ENCODE measurements around the gene TIMP3. TPM values are rescaled to one million over a fixed set of nuclear protein-coding genes. Genes with fewer than 3 reads are reported as not detected.

Gene TIMP3
- total and polyA plus RNA-seq, 2 of the 4 experiments (the other 2 are of a cell fraction), result 98.8 to 179 TPM

GRCh38 chr22:32818446-32819115 is 17.1 kb downstream of the TIMP3 start:
- 71% methylated on average over 1 of the region's 12 CpGs; no CpG with 5 or more reads in 1 of the 2 experiments for WGBS, 2 experiments (ENCODE audit: extremely low coverage in 2 of 2, insufficient read length in 1 of 2)
- Histone ChIP-seq H3K9me3 (ENCODE audit: control insufficient read depth, insufficient read depth, low read length) (no peaks in the 10 kb centered on the region), H3K23ac (ENCODE audit: low read depth, low read length) (no peak overlapping the region), H3K4me2 (ENCODE audit: low read depth, low read length) (no peak overlapping the region), H2AFZ (replicated peaks; ENCODE audit: low read length, poor library complexity) (no peak overlapping the region), H2BK5ac (ENCODE audit: low read depth, low read length, poor library complexity, severe bottlenecking) (no peak overlapping the region), H3K4me1 (ENCODE audit: control insufficient read depth, insufficient read depth, low read length) (no peaks in the 10 kb centered on the region), H2AK5ac (ENCODE audit: low read depth, low read length) (no peak overlapping the region), H4K5ac (ENCODE audit: low read depth, low read length) (no peak overlapping the region), H3K56ac (ENCODE audit: extremely low read depth, insufficient read depth, low read length) (no peak overlapping the region), H3K27me3 (ENCODE audit: control insufficient read depth, insufficient read depth, low read length) (no peaks in the 10 kb centered on the region), H3K4ac (ENCODE audit: low read depth, low read length) (no peak overlapping the region), H3K27ac (ENCODE audit: insufficient read depth, low read length) (no peak overlapping the region), H2BK15ac (ENCODE audit: low read depth, low read length) (no peak overlapping the region), H4K20me1 (ENCODE audit: insufficient read depth, low read length) (peaks cover 96% of the 10 kb centered on the region), H2BK120ac (ENCODE audit: low read depth, low read length) (no peak overlapping the region), H2BK20ac (ENCODE audit: low read depth, low read length) (no peak overlapping the region), H3K4me3 (ENCODE audit: insufficient read depth, low read depth, low read length) (no peak overlapping the region), H3K14ac (replicated peaks; ENCODE audit: low read depth, low read length) (no peak overlapping the region), H4K91ac (ENCODE audit: insufficient read depth, low read depth, low read length) (no peak overlapping the region), H3K36me3 (ENCODE audit: control insufficient read depth, insufficient read depth, low read length) (peaks cover 62% of the 10 kb centered on the region), H3K9ac (ENCODE audit: low read depth, low read length) (no peak overlapping the region), H2AK9ac (replicated peaks; ENCODE audit: low read depth, low read length, poor library complexity) (no peak overlapping the region), H3K18ac (ENCODE audit: low read depth, low read length) (no peak overlapping the region), H3K9me1 (ENCODE audit: insufficient read depth, low read length) (peaks cover 47% of the 10 kb centered on the region), H4K8ac (ENCODE audit: low read depth in 2 of 2, low read length in 2 of 2) (no peak overlapping the region), H3K79me1 (ENCODE audit: low read depth in 1 of 2, low read length in 2 of 2) (peaks cover 40 to 96% of the 10 kb centered on the region in 2 experiments)
- dilution Hi-C loops (cut with HindIII; ENCODE audit: low sequenced_read_pairs, unreplicated experiment) (no loop called here), intact Hi-C loops (cut with micrococcal nuclease) (no loop called here), in situ Hi-C loops (cut with MboI; ENCODE audit: low sequenced_read_pairs) (loop anchor here (25.0 kb wide), 1 partner anchor 856 kb away; no protein-coding TSS in a partner anchor)
- CTCF ChIA-PET, result no interaction called here
- no TSS peak for BruUV-seq (replicated peaks)
- POLR2A ChIA-PET (ENCODE audit: unreplicated experiment), result no interaction called here
- no peak for DNase-seq
- TF ChIP-seq BHLHE40 (IDR thresholded peaks at IDR 0.05; ENCODE audit: low read depth, low read length), result no peak
- no peak for TF ChIP-seq USF2 (IDR thresholded peaks at IDR 0.05; ENCODE audit: low read depth, low read length)
- TF ChIP-seq CHD1 (IDR thresholded peaks at IDR 0.05; ENCODE audit: low read depth, low read length), result no peak
- TF ChIP-seq RFX5 (IDR thresholded peaks at IDR 0.05; ENCODE audit: low read depth, low read length), result no peak
- TF ChIP-seq SMC3 (IDR thresholded peaks at IDR 0.05; ENCODE audit: low read depth, low read length), result no peak
- TF ChIP-seq FOS (IDR thresholded peaks at IDR 0.05; ENCODE audit: low read depth, low read length), result no peak
- TF ChIP-seq RAD21 (IDR thresholded peaks at IDR 0.05; ENCODE audit: low read length), result no peak
- no peak for TF ChIP-seq MAFK (IDR thresholded peaks at IDR 0.05; ENCODE audit: low read depth, low read length)
- no peak for TF ChIP-seq NFE2L2 (IDR thresholded peaks at IDR 0.05; ENCODE audit: low read depth, low read length)
- TF ChIP-seq CEBPB (IDR thresholded peaks at IDR 0.05; ENCODE audit: low read depth, low read length), result no peak
- no peak for TF ChIP-seq POLR2A (IDR thresholded peaks at IDR 0.05; ENCODE audit: low read depth, low read length)
- TF ChIP-seq RCOR1 (IDR thresholded peaks at IDR 0.05; ENCODE audit: insufficient replicate concordance, low read length), result no peak
- no peak for TF ChIP-seq MXI1 (IDR thresholded peaks at IDR 0.05; ENCODE audit: borderline replicate concordance, low read depth, low read length)
- TF ChIP-seq CTCF (conservative IDR thresholded peaks at IDR 0.05; ENCODE audit: low read depth, low read length), result no peak
- no peak for TF ChIP-seq MAZ (IDR thresholded peaks at IDR 0.05; ENCODE audit: borderline replicate concordance, low read depth, low read length)
- no peak for TF ChIP-seq ELK1 (IDR thresholded peaks at IDR 0.05; ENCODE audit: borderline replicate concordance, low read depth, low read length)
- ATAC-seq (ENCODE audit: low read depth), result no peak

Measured in IMR-90 (cell line).